Hypothalamus (tissue), 51 donors: Measurements from ENCODE around the gene PRMT3.
"Not testable (repeated sequence)": the region's sequence is repeated elsewhere in the genome, so short reads cannot be mapped to it uniquely, and the experiment has no call there.

Experiments
- DNase-seq, 51 donors: peaks; one replicate each; lab custom pipeline; 2025; lab: John Stamatoyannopoulos, UW

PRMT3 gene

GRCh38 chr11:20387261-20388095 is at the start of gene PRMT3:
Gene PRMT3, plus strand, starts transcription at chr11:20387716. Its CDS starts 31 bp downstream, at chr11:20387747.
- peak; percentile 63 to 99 (median 91) for DNase-seq

GRCh38 chr11:20342347-20343141 is 45.0 kb upstream of the PRMT3 start:
- DNase-seq = peak in 11 of 51 donors; percentile 3 to 23 (median 8)

GRCh38 chr11:20351136-20351535 is 36.4 kb upstream of the PRMT3 start:
- DNase-seq = no peak

- no peak for DNase-seq
These were observed 35.7 kb upstream of the PRMT3 start for GRCh38 chr11:20351751-20352262.

GRCh38 chr11:20353829-20354434 is 33.6 kb upstream of the PRMT3 start:
- peak in 18 of 51 donors; percentile 3 to 61 (median 18) for DNase-seq

GRCh38 chr11:20355221-20356219 is 32.0 kb upstream of the PRMT3 start:
- peak in 9 of 51 donors; percentile 3 to 33 (median 18) for DNase-seq

GRCh38 chr11:20357150-20357549 is 30.4 kb upstream of the PRMT3 start:
- no peak for DNase-seq

- DNase-seq = no peak
These were observed 26.9 kb upstream of the PRMT3 start for GRCh38 chr11:20360650-20361049.

- no peak for DNase-seq
These were observed 25.0 kb upstream of the PRMT3 start for GRCh38 chr11:20362481-20362880.

- no peak for DNase-seq
These were observed 24.4 kb upstream of the PRMT3 start for GRCh38 chr11:20363149-20363499.

- peak in 46 of 51 donors; percentile 20 to 86 (median 58) for DNase-seq
These were observed 23.8 kb upstream of the PRMT3 start, which contains the start of gene HTATIP2 for GRCh38 chr11:20363500-20364340. Gene HTATIP2, plus strand, starts transcription at chr11:20363714. Its CDS starts 524 bp downstream, at chr11:20364238.

GRCh38 chr11:20364341-20364792 is 23.1 kb upstream of the PRMT3 start:
- peak in 6 of 51 donors; percentile 12 to 69 (median 46) for DNase-seq

GRCh38 chr11:20365465-20365864 is 22.1 kb upstream of the PRMT3 start:
- not testable (repeated sequence) for DNase-seq

GRCh38 chr11:20367313-20367948 is 20.1 kb upstream of the PRMT3 start:
- DNase-seq = peak in 21 of 51 donors; percentile 8 to 85 (median 33)

GRCh38 chr11:20368438-20368837 is 19.1 kb upstream of the PRMT3 start:
- peak in 3 of 51 donors; percentile 10 to 32 (median 26) for DNase-seq

- DNase-seq = no peak
These were observed 17.7 kb upstream of the PRMT3 start for GRCh38 chr11:20369826-20370225.

GRCh38 chr11:20372081-20372626 is 15.4 kb upstream of the PRMT3 start:
- DNase-seq = no peak

- DNase-seq = no peak
These were observed 14.4 kb upstream of the PRMT3 start for GRCh38 chr11:20373147-20373546.
